HG03025 (cell line): ENCODE data around the gene SKAP1.

Experiments
- ATAC-seq: cut with Tn5 transposase; IDR thresholded peaks from one replicate; pipeline ENCODE4 v1.9.1; 2021; ENCODE audit warnings: mild to moderate bottlenecking, moderate library complexity; ENCODE audit not compliant: unreplicated experiment, low FRiP score

Gene SKAP1

DNA sequence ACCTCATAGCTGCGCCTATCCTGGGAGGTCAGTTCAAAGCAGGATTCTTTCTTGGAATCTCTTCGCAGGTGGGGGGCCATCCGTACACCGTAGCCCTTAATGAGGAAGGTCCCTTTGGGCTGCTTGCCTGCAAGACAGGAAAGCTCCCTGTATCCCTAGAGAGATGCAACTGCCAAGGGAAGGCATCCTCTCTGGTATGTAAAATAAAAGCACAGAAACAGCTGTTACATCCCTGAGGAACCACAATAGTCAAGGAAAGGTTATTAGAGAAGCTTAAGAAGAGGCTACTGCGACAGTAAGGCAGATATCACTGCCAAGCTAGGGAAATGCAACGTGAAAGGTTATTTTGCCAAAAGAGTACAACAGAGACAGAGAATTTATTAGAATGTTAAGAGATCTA, 245.3 kb downstream of the SKAP1 start:
- no peak for ATAC-seq

- ATAC-seq = no peak
Measured at GRCh38 chr17:48181653-48182052, 248.4 kb downstream of the SKAP1 start.

- ATAC-seq = no peak
Measured at GRCh38 chr17:48180842-48181629, 249.0 kb downstream of the SKAP1 start.

DNA sequence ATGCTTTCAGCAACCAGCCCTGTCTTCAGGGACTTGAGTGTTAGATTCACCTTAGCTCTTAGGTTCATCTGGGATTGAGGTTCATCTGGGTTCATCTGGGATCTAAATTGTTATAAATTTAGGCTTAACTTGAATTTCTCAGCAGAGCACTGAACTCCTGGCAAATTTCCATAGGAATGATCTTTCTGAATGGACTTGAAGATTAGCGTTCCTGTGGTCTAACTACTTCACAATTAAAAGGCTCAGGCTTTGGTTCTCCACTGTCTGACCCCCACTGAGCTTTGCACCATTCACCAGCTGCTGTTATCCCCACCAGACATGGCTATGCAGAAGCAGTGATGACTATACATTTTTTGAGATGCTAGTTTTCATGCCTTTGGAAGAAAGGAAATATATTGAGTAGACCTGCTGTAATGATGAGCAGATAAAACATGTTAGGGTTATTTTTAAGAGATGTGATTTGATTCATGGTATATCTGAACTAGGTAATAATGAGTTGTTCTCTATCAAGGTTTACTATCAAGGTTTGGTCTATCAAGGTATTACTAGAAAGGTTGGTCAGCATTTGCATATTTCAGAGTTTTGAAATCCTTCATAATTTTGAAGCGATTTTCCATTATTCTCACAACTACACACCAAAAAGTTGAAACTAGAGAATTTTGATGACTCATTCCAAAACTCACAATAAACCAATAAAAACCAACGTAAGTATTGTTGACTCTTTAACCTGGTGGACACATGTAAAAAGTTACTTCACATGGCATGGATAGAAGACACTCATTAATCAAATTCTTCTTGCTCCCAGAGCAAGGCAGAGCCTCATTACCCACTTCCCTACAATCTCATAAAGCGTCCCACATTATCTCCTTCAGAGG, 250.7 kb downstream of the SKAP1 start:
- ATAC-seq = no peak

GRCh38 chr17:48178317-48178716, 251.7 kb downstream of the SKAP1 start:
- no peak for ATAC-seq

DNA sequence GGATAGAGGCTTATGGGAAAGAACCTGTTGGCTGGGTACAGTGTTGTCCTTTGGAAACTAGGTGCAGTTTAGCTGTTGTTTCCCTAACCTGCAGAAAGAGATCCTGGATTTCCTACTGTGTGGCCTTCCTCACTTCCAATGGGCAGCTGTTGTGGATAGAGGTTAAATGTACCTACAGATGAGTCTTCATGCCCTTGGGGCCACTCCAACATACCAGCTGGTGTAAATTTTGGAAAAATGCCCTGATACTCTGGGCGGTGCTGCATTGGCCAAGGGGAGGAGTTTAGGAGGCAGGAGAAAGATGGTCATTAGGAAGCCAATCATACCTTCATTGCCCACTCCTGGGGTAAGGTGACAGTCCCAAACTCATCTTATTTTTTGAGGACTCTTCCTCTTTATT, 252.2 kb downstream of the SKAP1 start:
- ATAC-seq = no peak

GRCh38 chr17:48176471-48176855, 253.6 kb downstream of the SKAP1 start:
- no peak for ATAC-seq

GRCh38 chr17:48175692-48176470, 254.1 kb downstream of the SKAP1 start:
- no peak for ATAC-seq

- no peak for ATAC-seq
Measured at GRCh38 chr17:48174833-48175523, 255.0 kb downstream of the SKAP1 start.

GRCh38 chr17:48173191-48173984, 256.6 kb downstream of the SKAP1 start:
- no peak for ATAC-seq

- ATAC-seq = no peak
Measured at GRCh38 chr17:48169926-48170325, 260.1 kb downstream of the SKAP1 start.

DNA sequence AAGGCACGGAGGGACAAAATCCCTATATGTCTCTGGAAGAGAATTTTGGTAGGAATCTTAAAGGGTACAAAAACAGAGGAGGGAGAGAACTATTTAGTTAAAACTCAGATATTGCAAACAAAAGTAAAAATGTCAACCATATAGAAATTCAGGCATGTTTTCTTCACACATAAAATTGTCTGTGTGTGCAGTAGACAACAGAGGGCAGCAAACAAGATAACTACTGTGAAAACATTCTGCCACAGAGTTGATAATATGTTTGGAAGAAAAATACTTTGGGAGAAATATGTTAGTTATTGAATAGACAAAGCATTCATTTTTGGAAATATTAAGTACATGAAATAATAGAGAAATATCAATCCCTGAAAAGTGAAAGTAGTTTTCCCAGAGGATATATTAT, 266.2 kb downstream of the SKAP1 start:
- ATAC-seq = no peak

DNA sequence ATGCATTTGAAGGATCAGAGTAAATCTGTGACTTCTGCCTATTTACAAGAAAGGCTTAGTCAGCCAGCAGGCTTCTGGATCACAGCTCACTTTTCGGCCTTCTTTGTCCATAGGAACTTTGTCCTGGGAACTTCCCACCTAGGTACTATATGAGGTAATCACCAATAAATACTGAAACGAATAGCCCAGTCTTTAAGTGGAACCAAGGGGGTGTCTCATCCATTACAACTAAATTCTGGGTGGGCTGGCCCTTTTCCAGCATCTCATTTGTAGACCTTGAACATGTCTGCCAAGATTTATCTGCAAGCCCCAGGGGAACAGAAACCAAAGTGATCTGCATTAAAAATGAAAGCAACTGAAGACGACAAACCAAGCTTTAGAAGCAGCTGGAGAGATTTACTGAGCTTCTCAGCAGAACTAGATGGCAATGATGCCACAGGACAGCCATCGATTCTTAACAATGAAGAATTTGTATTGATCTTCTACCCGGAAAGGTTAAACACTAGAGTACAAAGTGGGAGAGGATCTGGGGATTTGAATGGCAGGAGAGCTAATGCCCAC, 267.0 kb downstream of the SKAP1 start:
- ATAC-seq = no peak

DNA sequence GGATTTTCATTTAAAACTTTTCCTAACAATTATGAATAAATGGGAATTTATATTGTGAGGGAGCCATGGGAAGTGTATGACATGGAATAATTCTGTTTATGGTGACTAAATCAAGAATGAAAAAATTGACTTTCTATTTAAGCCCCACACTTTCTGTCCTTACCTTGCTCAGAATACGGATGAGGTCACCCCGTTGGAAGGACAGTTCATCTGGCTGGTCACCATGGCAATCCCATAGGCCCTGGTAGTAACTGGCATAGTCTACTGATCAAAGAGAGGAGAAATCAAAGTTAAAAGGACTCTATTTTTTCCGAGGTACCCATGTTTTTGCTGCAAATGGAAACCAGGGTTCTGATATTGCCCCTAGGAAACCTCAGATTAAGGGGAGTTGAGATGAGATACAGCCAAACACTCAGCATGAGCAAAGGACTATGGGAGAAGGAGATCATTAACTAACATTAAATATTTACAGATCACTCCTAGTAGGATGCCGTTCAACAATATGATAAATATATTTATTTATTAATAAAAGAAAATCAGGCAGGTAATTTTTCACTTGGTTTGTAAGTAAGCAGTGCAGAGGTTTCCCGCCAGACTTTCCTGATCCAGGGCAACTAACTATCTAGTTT, 267.6 kb downstream of the SKAP1 start:
- no peak for ATAC-seq

DNA sequence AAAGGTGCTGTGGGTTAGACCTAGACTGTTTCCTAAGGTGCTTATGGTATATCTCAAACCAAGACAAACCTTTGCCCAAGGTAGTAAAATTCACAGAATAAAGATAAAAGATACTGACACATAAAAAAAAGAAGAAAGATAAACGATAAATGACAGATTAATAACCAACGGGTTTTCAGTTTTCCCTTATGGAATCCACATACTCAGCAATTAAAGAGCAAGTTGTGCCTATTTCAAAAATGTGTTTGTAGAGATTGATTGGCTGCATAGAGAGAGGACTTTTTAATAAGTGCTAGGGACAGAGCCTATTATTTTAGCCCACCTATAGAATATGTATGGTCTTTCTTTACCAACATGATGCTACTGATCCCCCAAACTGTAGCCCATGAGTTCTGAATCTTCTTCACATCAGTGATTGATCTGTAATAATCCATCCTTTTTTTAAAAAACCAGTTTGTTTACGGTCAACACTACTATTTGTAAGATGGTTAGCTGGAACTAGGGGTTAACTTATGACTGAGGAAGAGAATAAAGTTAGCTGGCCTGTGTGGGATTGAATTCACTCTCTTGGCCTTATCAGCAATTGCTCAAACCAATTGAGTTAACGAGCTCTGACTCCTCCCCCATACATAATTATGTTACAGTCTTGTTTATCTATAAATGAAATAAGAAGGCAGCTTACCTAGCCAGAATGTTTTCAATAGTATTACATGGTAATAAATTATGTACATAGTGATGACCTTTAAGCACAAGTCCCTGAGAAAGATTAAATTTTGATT, 268.7 kb downstream of the SKAP1 start:
- ATAC-seq = no peak

GRCh38 chr17:48160177-48161081, 269.6 kb downstream of the SKAP1 start:
- no peak for ATAC-seq

DNA sequence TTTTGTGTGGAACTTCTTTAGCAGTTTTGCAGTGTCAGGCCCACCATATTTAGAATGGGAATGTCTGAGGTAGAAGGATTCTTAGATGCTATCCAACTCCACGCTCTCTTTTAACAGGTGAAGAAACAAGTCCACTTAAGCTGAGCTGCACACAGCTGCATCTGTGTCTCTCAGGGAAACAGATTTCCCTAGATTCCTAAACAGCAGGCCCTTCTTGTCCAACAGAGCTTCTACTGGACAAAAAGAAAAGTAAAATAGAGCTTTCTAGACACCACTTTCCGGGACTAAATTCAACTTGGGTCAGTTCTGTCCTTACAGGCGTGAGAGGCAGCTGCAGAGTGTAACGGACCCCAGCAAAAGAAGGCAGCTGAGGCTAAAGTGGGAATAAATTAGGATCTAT, 270.8 kb downstream of the SKAP1 start:
- ATAC-seq = no peak
